Keratinocyte (primary cell): ENCODE measurements around the gene EXOC4. TPM values are rescaled to one million over a fixed set of nuclear protein-coding genes. Genes with fewer than 3 reads are reported as not detected.

Experiments
- DNase-seq: peaks from one replicate; pipeline ENCODE4 v3.0.0-alpha.2; 2011; ENCODE audit warnings: low read depth, missing footprints, low spot score
- FAIRE-seq: peaks from 2 replicates; lab custom pipeline; 2011; peaks lifted over from hg19 to GRCh38; lab: Jason Lieb, UNC
- H2AFZ ChIP-seq: 2 replicates; pipeline ENCODE4 v1.6.0; 2012; ENCODE audit warnings: low read length, control low read depth, inconsistent platforms; ENCODE audit not compliant: control insufficient read depth
- H3K27ac ChIP-seq: 2 replicates; pipeline ENCODE4 v1.5.1; 2011; ENCODE audit warnings: low read length; ENCODE audit not compliant: control insufficient read depth, insufficient read depth
- H3K27me3 ChIP-seq: 3 replicates; pipeline ENCODE4 v1.6.0; 2011; ENCODE audit warnings: low read length; ENCODE audit not compliant: control insufficient read depth, insufficient read depth; ENCODE audit errors: extremely low read depth
- H3K36me3 ChIP-seq, 2 experiments: 2 replicates in 1 of 2; 3 replicates in 1 of 2; pipeline ENCODE4 v1.5.1; 2011; ENCODE audit warnings: low read length in 2 of 2, mild to moderate bottlenecking in 1 of 2; ENCODE audit not compliant: control insufficient read depth in 2 of 2, insufficient read depth in 2 of 2; ENCODE audit errors: extremely low read depth in 1 of 2
- H3K4me1 ChIP-seq: 3 replicates; pipeline ENCODE4 v1.5.1; 2011; ENCODE audit warnings: low read length; ENCODE audit not compliant: control insufficient read depth, insufficient read depth; ENCODE audit errors: extremely low read depth
- H3K4me2 ChIP-seq: 3 replicates; pipeline ENCODE4 v1.6.0; 2011; ENCODE audit warnings: low read depth, low read length; ENCODE audit not compliant: control insufficient read depth, insufficient read depth; ENCODE audit errors: extremely low read depth
- H3K4me3 ChIP-seq, 3 experiments: fragments of 200-600 bp in 1 of 3; sonication (generic) in 1 of 3; 2 replicates in 2 of 3; 3 replicates in 1 of 3; pipeline ENCODE4 v1.5.1; 2011 to 2016; ENCODE audit warnings: low read length in 3 of 3, mild to moderate bottlenecking in 3 of 3, control low read depth in 2 of 3, inconsistent platforms in 1 of 3, low read depth in 1 of 3, mixed read lengths in 1 of 3, mixed run types in 1 of 3, moderate library complexity in 1 of 3; ENCODE audit not compliant: control insufficient read depth in 2 of 3, insufficient read depth in 2 of 3; ENCODE audit errors: extremely low read depth in 1 of 3
- H3K79me2 ChIP-seq: 2 replicates; pipeline ENCODE4 v1.6.0; 2012; ENCODE audit warnings: low read length; ENCODE audit not compliant: control insufficient read depth, insufficient read depth
- H3K9ac ChIP-seq: 3 replicates; pipeline ENCODE4 v1.6.0; 2011; ENCODE audit warnings: low read length; ENCODE audit not compliant: control insufficient read depth, insufficient read depth; ENCODE audit errors: extremely low read depth
- H3K9me1 ChIP-seq: 3 replicates; pipeline ENCODE4 v1.6.0; 2011; ENCODE audit warnings: low read length; ENCODE audit not compliant: control insufficient read depth, insufficient read depth; ENCODE audit errors: extremely low read depth
- H3K9me3 ChIP-seq: 2 replicates; pipeline ENCODE4 v1.5.1; 2012; ENCODE audit warnings: low read depth, low read length; ENCODE audit not compliant: control insufficient read depth
- H4K20me1 ChIP-seq: 3 replicates; pipeline ENCODE4 v1.6.0; 2011; ENCODE audit warnings: low read length; ENCODE audit not compliant: control insufficient read depth, insufficient read depth; ENCODE audit errors: extremely low read depth
- EZH2 ChIP-seq: IDR thresholded peaks from one replicate; pipeline ENCODE4 v1.6.1; 2012; ENCODE audit warnings: inconsistent platforms, mild to moderate bottlenecking, low read length, moderate library complexity
- dilution Hi-C: fragments of 300-500 bp; cut with MboI; formaldehyde crosslinking; loops from one replicate; pipeline ENCODE4 v1.7.0; 2020; ENCODE audit warnings: low sequenced_read_pairs; ENCODE audit not compliant: extremely low pct_ligation_motif_present
- polyA plus RNA-seq, 5 experiments: library from polyadenylated mRNA; depleted of rRNA in 3 of 5; stranded (reverse) in 3 of 5; stranded (forward) in 1 of 5; unstranded in 1 of 5; fragments of >200 nt; gene quantifications; 1 replicate in 1 of 5; 2 replicates in 3 of 5; 3 replicates in 1 of 5; pipeline versions ENCODE4 v1.2.1 to v1.2.3, GENCODE V29; 2011 to 2012; ENCODE audit warnings: missing spikeins in 2 of 5, low read depth in 1 of 5, low replicate concordance in 1 of 5
- TF ChIP-seq, protein P1 (sequence below), 3 experiments: IDR thresholded peaks in 1 of 3; conservative IDR thresholded peaks in 1 of 3; optimal IDR thresholded peaks in 1 of 3; 2 replicates in 2 of 3; 3 replicates in 1 of 3; pipeline versions ENCODE3 to v1.5.1; 2011; ENCODE audit warnings: low read length in 3 of 3, mild to moderate bottlenecking in 3 of 3, moderate library complexity in 2 of 3, control low read depth in 1 of 3, inconsistent platforms in 1 of 3; ENCODE audit not compliant: insufficient read depth in 2 of 3; ENCODE audit errors: extremely low read depth in 1 of 3

EXOC4 gene
- polyA plus RNA-seq, 1 donor (not counting 4 experiments of a cell fraction or from before 2014, with no cell fraction given) = 52.6 TPM

DNA sequence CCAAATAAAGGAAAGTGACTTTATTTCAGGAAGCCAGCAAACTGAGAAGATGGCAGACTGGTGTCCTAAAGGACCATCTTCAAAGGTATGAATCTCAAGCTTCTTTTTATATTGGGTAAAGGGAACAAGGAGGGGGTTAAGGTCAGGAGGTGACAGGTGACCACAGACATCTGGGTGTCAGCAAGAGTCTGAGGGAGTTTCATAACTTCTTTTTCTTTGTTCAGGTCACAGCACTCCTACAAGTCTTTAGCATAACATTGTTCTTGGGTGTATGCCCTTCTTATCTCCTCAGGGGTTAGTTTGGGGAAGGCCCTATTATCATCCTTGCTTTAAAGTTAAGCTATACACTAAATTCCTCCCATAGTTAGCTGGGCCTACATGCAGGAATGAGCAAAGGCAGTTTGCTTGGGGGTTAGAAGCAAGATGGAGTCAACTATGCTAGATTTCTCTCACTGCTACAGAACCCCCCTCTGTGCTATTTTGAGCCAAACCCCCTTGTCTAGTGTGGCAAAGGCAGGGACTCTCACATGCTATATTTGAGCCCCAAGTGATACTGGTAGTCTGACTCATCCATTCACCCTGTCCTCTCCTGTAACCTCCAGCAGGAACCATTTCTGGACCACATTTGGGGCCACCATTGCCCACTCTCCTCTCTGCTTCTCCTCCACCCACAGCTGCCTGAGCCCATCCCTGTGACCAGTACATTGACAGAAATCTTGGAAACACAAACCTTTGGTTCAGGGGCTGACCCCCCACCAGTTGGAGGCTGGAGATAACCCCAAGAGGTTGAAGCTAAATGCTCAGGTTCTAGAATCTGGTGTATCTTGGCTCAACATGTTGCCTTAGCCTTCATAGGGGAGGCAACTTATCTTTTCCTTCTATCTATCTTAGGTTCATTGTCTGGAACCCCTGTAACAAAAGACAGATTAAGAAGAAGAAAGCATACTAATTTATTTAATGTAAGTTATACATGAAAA, 818.8 kb downstream of the EXOC4 start:
- TF ChIP-seq EZH2 = no peak
- Histone ChIP-seq H4K20me1 (no peaks in the 10 kb centered on the region), H3K4me1 (no peaks in the 10 kb centered on the region), H3K4me3 (no peak overlapping the region), H3K79me2 (no peaks in the 10 kb centered on the region), H3K9ac (no peak overlapping the region), H3K27me3 (no peaks in the 10 kb centered on the region), H3K9me1 (no peaks in the 10 kb centered on the region), H3K9me3 (no peaks in the 10 kb centered on the region), H3K27ac (no peak overlapping the region), H3K4me2 (no peak overlapping the region), H3K36me3 (no peaks in the 10 kb centered on the region), H2AFZ (no peak overlapping the region)
- DNase-seq (no peak), FAIRE-seq (no peak)
- dilution Hi-C loops = no loop called here

DNA sequence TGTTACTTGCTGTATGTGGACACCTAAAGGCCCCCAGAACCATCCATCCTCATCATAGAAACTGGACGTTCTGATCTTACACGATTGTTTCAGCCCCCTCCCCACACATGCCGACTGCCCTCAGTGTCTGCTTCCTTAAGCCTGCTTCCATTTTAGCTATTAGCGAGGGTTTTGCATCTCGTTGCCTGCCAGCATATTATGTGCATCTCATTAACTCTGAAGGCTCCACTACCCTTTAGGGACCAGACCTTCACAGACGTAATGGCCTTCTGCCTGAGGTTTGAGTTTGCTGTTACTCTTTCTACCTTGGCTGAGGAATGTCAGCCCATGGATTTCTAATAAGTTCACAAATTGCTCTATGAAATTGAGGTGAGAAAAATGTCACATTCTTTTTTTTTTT, 820.4 kb downstream of the EXOC4 start:
- dilution Hi-C loops = no loop called here
- no peak overlapping the region for H3K9ac ChIP-seq
- no peak overlapping the region for H3K27ac ChIP-seq
- TF ChIP-seq, protein P1, sequence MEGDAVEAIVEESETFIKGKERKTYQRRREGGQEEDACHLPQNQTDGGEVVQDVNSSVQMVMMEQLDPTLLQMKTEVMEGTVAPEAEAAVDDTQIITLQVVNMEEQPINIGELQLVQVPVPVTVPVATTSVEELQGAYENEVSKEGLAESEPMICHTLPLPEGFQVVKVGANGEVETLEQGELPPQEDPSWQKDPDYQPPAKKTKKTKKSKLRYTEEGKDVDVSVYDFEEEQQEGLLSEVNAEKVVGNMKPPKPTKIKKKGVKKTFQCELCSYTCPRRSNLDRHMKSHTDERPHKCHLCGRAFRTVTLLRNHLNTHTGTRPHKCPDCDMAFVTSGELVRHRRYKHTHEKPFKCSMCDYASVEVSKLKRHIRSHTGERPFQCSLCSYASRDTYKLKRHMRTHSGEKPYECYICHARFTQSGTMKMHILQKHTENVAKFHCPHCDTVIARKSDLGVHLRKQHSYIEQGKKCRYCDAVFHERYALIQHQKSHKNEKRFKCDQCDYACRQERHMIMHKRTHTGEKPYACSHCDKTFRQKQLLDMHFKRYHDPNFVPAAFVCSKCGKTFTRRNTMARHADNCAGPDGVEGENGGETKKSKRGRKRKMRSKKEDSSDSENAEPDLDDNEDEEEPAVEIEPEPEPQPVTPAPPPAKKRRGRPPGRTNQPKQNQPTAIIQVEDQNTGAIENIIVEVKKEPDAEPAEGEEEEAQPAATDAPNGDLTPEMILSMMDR (optimal IDR thresholded peaks at IDR 0.05 in 1 of 3, IDR thresholded peaks at IDR 0.05 in 1 of 3, conservative IDR thresholded peaks at IDR 0.05 in 1 of 3; ENCODE audit: extremely low read depth in 1 of 3, insufficient read depth in 2 of 3, low read length in 3 of 3) = no peak
- TF ChIP-seq EZH2 = no peak
- no peak overlapping the region for H2AFZ ChIP-seq
- no peaks in the 10 kb centered on the region for H4K20me1 ChIP-seq
- H3K9me1 ChIP-seq = no peaks in the 10 kb centered on the region
- H3K4me3 ChIP-seq = no peak overlapping the region
- H3K9me3 ChIP-seq = no peaks in the 10 kb centered on the region
- FAIRE-seq (no peak), DNase-seq (no peak)
- H3K4me1 ChIP-seq = no peaks in the 10 kb centered on the region
- no peaks in the 10 kb centered on the region for H3K36me3 ChIP-seq
- H3K27me3 ChIP-seq = no peaks in the 10 kb centered on the region
- H3K79me2 ChIP-seq = no peaks in the 10 kb centered on the region
- H3K4me2 ChIP-seq = no peak overlapping the region
